ENCODE measurements around the gene SAMD5. TPM values are rescaled to one million over a fixed set of nuclear protein-coding genes. Genes with fewer than 3 reads are reported as not detected.

Gene SAMD5
- total RNA-seq, 1 experiment from 2014 or later = 0.23 TPM

DNA sequence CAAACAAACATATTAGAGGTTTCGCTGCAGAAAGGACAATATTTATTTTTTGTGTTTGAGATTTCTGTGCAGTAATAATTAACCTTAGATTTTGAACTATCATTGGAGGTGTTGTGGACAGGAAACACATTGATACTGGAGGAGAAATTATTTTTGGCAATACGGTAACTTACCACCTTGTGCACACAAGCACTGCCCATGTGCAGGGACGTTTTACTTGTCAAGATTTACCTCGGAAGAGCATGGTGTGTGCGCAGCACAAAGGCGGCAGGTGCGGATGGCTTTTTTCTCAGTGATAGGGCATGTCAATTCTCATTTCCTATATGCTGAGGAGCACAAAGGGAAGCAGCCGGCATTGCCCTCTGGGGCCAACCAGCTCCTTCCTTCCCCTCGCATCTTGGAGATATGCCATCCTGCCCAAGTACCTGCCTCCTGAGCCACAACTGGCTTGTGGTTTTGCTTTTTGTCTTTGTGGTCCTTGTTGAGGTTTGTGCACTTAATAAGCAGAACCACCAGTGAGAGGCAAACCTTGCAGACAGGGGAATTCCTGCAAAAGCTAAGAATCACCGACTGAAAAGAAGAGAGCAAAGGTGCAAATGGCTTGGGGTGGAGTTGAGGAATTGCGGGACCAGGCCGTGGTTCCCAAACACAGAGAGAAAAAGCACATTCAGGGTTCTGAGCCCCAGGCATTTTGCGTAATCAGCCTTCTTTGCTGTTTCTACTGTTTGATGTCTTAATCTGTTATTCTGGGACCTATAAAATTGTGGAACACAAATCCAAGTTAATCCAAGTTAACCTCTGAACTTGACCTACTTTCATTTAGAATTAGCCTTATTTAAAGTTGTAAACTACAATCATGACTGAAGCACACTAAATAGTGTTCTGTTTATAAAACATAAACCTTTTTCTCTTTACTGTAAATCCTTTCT lies 21.9 kb downstream of the SAMD5 start:
- Histone ChIP-seq H3K4me3 (ENCODE audit: low read depth in 2 of 2, low read length in 2 of 2) (no peak overlapping the region), H3K4me1 (ENCODE audit: control insufficient read depth, insufficient read depth, low read length) (no peaks in the 10 kb centered on the region), H3K27me3 (ENCODE audit: control insufficient read depth, insufficient read depth, low read length) (no peaks in the 10 kb centered on the region), H3K36me3 (ENCODE audit: control insufficient read depth, insufficient read depth, low read length) (no peaks in the 10 kb centered on the region), H3K9me3 (ENCODE audit: control insufficient read depth, insufficient read depth, low read depth, low read length) (no peaks in the 10 kb centered on the region), H3K27ac (ENCODE audit: low read length) (no peak overlapping the region)
- BruUV-seq (replicated peaks) = no TSS peak
- ChIA-PET POLR2A (no interaction called here), CTCF (no interaction called here)
- DNase-seq (ENCODE audit: low read depth, low spot score) (no peak), ATAC-seq (no peak)
- in situ Hi-C loops (cut with HindIII; ENCODE audit: low pct_unique_long_range_greater_than_20kb, low sequenced_read_pairs) = no loop called here
- intact Hi-C loops (cut with micrococcal nuclease; ENCODE audit: unreplicated experiment) = no loop called here
- TF ChIP-seq CTCF (IDR thresholded peaks at IDR 0.05) (no peak), TCF7L2 (IDR thresholded peaks at IDR 0.05; ENCODE audit: low read depth, low read length) (no peak), POLR2AphosphoS5 (IDR thresholded peaks at IDR 0.05; ENCODE audit: low read depth, low read length) (no peak), SIN3A (IDR thresholded peaks at IDR 0.05; ENCODE audit: borderline replicate concordance, insufficient read depth, low read depth, low read length) (no peak)
- TF ChIP-seq, protein P1, sequence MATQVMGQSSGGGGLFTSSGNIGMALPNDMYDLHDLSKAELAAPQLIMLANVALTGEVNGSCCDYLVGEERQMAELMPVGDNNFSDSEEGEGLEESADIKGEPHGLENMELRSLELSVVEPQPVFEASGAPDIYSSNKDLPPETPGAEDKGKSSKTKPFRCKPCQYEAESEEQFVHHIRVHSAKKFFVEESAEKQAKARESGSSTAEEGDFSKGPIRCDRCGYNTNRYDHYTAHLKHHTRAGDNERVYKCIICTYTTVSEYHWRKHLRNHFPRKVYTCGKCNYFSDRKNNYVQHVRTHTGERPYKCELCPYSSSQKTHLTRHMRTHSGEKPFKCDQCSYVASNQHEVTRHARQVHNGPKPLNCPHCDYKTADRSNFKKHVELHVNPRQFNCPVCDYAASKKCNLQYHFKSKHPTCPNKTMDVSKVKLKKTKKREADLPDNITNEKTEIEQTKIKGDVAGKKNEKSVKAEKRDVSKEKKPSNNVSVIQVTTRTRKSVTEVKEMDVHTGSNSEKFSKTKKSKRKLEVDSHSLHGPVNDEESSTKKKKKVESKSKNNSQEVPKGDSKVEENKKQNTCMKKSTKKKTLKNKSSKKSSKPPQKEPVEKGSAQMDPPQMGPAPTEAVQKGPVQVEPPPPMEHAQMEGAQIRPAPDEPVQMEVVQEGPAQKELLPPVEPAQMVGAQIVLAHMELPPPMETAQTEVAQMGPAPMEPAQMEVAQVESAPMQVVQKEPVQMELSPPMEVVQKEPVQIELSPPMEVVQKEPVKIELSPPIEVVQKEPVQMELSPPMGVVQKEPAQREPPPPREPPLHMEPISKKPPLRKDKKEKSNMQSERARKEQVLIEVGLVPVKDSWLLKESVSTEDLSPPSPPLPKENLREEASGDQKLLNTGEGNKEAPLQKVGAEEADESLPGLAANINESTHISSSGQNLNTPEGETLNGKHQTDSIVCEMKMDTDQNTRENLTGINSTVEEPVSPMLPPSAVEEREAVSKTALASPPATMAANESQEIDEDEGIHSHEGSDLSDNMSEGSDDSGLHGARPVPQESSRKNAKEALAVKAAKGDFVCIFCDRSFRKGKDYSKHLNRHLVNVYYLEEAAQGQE (IDR thresholded peaks at IDR 0.05; ENCODE audit: insufficient read depth in 1 of 2, low read depth in 2 of 2, low read length in 1 of 2) = no peak

DNA sequence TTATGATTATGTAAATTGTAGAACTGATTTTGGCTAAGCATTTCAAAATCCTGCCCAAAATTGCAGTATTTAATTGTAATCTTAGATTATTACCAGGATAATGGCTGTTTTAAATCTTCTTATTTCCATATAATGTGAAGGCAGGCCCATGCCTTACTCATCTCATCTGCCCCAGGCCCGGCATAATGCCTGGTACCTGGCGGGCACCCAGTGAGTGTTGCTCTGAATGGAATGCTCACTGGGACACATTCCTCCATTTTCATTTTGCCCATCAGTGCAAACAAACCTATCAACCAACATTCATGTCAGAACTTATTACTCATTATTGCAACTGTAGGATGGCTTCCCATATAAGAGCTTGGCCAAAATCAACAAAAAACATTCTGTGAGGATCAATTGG lies 22.8 kb downstream of the SAMD5 start:
- Histone ChIP-seq H3K36me3 (ENCODE audit: control insufficient read depth, insufficient read depth, low read length) (no peaks in the 10 kb centered on the region), H3K27me3 (ENCODE audit: control insufficient read depth, insufficient read depth, low read length) (no peaks in the 10 kb centered on the region), H3K4me1 (ENCODE audit: control insufficient read depth, insufficient read depth, low read length) (no peaks in the 10 kb centered on the region), H3K9me3 (ENCODE audit: control insufficient read depth, insufficient read depth, low read depth, low read length) (no peaks in the 10 kb centered on the region), H3K4me3 (ENCODE audit: low read depth in 2 of 2, low read length in 2 of 2) (no peak overlapping the region), H3K27ac (ENCODE audit: low read length) (no peak overlapping the region)
- intact Hi-C loops (cut with micrococcal nuclease; ENCODE audit: unreplicated experiment) (no loop called here), in situ Hi-C loops (cut with HindIII; ENCODE audit: low pct_unique_long_range_greater_than_20kb, low sequenced_read_pairs) (no loop called here)
- ATAC-seq (no peak), DNase-seq (ENCODE audit: low read depth, low spot score) (no peak)
- no TSS peak for BruUV-seq (replicated peaks)
- no peak for TF ChIP-seq POLR2AphosphoS5 (IDR thresholded peaks at IDR 0.05; ENCODE audit: low read depth, low read length)
- no peak for TF ChIP-seq TCF7L2 (IDR thresholded peaks at IDR 0.05; ENCODE audit: low read depth, low read length)
- no peak for TF ChIP-seq CTCF (IDR thresholded peaks at IDR 0.05)
- no peak for TF ChIP-seq SIN3A (IDR thresholded peaks at IDR 0.05; ENCODE audit: borderline replicate concordance, insufficient read depth, low read depth, low read length)
- TF ChIP-seq, protein P1 (IDR thresholded peaks at IDR 0.05; ENCODE audit: insufficient read depth in 1 of 2, low read depth in 2 of 2, low read length in 1 of 2) = no peak
- CTCF ChIA-PET = no interaction called here
- POLR2A ChIA-PET = no interaction called here

Data from Panc1 (cell line).